SW 1271 (cell line): Measurements from ENCODE around the gene FMN1.

ENCODE experiments used
- DNase-seq, 2 experiments: peaks; one replicate each; lab custom pipeline; 2025; lab: John Stamatoyannopoulos, UW

Gene FMN1, protein sequence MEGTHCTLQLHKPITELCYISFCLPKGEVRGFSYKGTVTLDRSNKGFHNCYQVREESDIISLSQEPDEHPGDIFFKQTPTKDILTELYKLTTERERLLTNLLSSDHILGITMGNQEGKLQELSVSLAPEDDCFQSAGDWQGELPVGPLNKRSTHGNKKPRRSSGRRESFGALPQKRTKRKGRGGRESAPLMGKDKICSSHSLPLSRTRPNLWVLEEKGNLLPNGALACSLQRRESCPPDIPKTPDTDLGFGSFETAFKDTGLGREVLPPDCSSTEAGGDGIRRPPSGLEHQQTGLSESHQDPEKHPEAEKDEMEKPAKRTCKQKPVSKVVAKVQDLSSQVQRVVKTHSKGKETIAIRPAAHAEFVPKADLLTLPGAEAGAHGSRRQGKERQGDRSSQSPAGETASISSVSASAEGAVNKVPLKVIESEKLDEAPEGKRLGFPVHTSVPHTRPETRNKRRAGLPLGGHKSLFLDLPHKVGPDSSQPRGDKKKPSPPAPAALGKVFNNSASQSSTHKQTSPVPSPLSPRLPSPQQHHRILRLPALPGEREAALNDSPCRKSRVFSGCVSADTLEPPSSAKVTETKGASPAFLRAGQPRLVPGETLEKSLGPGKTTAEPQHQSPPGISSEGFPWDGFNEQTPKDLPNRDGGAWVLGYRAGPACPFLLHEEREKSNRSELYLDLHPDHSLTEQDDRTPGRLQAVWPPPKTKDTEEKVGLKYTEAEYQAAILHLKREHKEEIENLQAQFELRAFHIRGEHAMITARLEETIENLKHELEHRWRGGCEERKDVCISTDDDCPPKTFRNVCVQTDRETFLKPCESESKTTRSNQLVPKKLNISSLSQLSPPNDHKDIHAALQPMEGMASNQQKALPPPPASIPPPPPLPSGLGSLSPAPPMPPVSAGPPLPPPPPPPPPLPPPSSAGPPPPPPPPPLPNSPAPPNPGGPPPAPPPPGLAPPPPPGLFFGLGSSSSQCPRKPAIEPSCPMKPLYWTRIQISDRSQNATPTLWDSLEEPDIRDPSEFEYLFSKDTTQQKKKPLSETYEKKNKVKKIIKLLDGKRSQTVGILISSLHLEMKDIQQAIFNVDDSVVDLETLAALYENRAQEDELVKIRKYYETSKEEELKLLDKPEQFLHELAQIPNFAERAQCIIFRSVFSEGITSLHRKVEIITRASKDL (N-terminal part only)

DNA sequence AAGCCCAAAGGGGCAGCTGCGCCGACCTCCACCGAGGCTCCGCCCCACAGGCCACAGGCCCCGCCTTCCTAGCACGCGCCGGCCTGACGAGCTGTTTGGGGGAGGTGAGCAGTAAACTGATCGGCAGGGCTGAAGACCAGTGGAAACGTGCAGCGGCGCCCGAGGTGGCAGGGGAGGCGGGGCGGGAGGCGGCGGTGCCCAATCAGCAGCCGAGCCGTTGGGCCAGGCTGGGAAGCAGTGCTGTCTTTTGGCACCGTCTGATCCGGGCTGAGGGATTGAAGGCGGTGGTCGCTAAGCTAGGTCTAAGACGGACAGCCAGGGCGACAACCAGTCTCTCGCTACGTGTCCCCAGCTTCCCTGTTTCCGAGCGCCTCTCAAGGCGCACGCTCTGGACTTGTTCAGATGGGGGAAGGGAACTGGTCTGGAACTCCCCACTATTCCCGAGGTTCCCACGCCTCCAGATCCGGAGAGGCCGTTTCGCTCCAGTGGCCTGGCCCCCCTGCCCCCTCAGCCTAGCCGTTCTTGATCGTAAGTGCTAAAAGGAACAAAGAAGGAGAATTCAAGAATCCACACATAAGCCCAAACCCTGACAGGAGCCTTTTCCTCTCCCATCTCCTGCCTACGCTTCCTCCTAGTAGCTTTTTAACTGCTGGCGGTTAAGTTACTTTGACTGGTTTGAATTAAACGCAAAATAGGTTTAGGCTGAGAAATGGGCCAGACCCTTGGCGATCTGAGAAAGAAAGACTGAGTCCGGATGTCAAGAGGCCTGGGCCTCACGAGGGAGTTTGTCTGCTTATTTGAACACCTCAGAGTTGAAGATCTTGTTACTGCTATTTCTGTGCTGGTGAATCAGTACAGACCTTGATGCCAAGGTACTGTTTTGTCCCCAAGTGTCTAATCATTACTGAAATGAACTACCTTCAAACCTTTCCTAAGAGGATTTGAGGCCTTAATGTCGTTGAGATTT lies at the start of gene FMN1:
FMN1 (minus strand) TSS at position 11 of the 967 bp plus-strand sequence. CDS start 39,800 bp downstream, outside the sequence.
- DNase-seq = peak; percentile 73 to 83

GRCh38 chr15:33243869-33244268 lies 49.4 kb upstream of the FMN1 start:
- peak; percentile 9 to 26 for DNase-seq

- no peak for DNase-seq
These were observed 48.9 kb upstream of the FMN1 start for GRCh38 chr15:33243393-33243792.

DNA sequence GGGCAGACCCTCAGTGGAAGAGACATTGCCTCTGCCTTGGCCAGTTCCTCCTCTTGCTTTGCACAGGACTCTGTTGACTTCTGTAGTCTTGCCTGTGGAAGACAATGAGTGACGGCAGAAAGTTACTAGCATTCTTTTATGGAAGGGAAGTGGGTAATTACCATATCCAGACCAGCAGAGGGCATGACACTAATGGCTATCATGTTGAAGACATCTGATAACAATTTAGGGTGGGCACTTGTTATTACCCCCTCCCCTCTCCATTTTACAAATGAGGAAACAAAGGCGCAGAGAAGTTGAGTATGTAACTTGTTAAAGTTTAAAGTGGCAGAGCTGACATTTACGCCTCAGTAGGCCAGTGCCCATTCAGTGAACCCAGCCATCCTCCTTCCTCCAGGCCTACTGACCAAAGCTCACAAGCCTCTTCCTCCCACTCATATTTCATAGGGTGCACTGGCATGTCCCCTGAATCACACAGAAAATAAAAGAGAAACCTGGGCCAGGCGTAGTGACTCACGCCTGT lies 48.2 kb upstream of the FMN1 start:
- peak in 1 of 2 experiments; percentile 14 for DNase-seq

DNA sequence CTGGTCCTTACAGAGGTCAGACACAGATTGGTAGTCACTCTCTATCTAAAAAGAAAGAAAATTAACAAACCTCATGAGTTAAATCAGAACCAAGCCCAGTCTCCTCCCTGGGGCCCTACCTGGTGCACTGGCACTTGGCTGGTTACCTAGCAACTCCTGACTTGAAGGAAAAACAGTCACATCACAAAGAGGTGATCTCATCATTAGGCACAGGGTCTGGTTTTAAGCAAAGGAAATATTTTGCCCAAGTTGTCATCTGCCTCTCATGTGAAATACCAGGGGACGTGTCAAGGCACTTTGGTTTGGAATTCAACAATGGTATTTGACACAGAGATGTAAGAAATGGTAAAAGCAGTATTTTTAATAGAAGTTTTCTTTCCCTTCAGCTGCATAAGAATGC lies 47.7 kb upstream of the FMN1 start:
- peak in 1 of 2 experiments; percentile 57 for DNase-seq

DNA sequence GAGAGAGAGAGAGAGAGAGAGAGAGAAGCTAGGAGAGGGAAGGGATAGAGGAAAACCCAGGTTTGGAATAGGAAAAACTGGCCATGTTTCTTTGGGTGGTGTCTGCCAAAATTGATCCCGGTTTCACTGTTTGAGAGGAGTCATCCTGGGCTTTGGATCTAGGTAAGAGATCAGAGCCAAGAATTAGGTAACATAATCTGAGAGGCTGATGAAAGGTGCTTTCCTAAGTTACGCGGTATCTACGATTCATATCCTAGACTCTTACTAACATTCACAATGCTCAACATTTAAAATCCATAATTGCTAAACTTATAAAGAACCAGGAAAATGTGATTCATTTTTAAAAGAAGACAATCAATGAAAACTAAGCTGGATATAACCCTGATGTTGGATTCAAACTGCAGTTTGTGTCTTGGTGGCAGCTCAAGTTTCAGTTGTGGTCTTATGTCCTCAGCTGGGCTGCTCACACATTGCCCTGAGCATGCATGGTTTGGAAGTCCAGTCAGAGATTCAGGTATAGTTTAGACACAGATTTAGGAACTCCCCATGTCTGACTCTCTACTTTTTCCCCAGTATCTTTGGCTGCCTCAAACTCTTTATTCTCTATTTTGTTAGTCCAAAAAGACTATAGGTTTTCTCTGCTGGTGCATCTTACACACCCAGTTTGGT lies 42.5 kb upstream of the FMN1 start:
- no peak for DNase-seq

- DNase-seq = peak in 1 of 2 experiments; percentile 48
These were observed 39.5 kb upstream of the FMN1 start for GRCh38 chr15:33234020-33234461.

- peak; percentile 33 to 56 for DNase-seq
These were observed 32.2 kb upstream of the FMN1 start for GRCh38 chr15:33226559-33227181.

DNA sequence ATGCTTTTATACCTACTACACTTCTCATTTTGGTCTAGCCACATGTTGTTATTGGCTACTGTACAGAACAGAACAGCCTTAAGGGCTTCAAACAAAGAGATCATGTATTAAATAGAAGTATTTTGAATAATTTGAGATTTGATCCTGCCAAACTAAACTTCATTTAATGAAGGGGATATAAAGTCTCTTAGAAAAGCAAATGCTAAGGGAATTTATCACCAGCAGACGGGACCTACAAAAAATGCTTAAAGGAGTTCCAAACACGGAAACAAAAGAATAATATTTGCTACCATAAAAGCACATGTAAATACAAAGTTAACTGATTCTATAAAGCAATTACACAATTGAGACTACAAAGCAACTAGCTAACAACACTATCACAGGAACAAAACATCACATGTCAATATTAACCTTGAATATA lies 23.6 kb upstream of the FMN1 start:
- no peak for DNase-seq

DNA sequence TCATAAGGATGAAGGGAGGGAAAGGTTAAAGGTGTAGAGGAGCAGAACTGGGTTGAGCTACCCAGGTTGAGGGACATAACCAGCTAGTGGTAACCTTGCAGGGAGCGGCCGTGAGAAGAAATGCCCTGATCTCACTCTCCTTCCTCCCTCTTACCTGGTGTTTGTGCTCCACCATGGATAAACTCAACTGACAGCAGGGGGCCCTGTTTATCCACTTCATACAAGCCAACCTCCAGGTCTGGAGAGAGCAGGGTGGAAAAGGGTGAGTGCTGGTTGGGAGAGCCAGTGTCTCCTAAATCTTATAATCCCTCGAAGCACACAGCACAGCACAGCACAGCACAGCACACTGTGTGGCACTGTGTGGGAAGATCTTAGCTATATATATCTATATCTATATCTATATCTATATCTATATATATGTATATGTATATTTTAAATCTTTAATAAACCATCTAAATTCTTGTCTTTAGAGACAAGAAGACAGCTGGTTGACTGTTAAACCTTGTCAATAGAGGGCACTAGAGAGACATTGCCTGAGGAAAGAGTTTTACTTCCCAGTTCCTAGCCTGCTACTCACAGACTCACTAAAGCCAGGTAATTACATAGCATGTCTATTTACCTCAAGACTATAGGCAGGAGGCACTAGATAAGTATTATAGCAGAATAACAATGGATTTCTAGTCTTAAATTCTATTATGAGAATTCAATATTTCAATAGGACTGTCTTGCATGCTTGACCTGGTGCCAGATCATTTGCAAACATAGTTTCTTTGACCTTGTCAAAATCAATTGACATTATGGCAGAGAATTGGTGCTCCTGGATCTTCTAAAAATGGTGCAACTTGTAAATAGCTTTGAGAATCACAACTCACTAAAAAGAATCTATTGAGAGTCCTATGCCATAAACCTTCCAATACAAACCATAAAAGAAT lies 21.7 kb upstream of the FMN1 start:
- peak in 1 of 2 experiments; percentile 27 for DNase-seq

DNA sequence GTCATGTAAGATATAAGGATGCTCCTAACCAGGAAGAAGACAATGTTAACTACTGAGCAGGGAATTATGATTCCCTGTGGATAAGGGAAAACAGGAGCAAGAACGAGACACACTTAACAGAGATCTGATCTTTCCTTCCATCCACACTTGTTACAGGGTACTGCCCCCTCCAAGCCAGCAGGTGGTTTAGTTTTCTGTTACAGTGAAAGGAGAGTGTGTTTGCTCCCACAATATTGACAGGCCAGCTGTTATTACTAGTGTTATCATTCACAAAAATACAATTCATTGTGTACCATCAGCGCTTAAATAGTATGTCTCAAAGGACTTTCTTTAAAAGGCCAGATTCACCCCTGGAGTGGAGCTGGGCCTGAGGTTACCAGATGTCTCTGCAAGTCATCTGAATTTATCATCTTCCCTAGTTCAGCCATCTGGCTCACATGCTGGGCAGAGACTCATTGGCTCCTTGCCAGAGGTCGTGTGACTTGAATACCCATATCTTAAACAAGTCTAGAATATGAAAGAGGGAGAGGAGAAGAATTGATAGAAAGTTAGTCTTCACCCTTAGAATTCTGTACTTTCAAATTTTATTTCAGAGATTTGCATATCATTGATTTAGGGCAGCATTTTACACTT lies 16.8 kb upstream of the FMN1 start:
- DNase-seq = no peak

DNA sequence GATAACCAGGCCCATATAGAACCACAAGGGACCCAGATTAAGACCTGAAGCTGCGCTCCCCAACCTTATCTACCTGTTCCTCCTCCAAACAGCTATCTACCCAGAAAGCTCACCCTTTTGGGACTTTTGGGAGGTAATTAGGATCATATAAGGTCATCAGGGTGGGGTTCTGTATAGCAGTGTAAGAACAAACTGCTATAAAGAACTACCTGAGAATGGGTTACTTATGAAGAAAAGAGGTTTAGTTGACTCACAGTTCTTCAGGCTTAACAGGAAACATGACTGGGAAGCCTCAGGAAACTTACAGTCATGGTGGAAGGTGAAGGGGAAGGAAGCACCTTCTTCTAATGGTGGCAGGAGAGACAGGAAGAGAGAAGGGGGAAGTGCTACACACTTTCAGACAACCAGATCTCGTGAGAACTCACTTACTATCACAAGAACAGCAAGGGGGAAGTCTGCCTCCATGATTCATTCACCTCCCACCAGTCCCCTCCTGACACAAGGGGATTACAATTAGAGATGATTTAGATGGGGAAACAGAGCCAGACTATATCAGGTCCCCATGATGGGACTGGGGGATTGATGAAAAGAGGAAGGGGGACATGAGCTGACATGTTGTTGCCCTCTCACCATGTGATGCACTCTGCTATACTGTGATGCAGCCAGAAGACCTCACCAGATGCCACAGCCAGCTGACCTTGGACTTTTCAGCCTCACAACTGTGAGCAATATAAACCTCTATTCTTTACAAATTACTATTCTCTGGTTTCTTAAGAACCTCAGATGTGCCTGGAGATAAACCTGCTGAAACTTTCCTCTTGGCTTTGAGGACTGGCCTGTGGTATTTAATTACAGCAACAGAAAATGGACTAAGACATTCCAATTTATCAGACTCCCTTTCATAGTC lies 15.3 kb upstream of the FMN1 start:
- no peak for DNase-seq

DNA sequence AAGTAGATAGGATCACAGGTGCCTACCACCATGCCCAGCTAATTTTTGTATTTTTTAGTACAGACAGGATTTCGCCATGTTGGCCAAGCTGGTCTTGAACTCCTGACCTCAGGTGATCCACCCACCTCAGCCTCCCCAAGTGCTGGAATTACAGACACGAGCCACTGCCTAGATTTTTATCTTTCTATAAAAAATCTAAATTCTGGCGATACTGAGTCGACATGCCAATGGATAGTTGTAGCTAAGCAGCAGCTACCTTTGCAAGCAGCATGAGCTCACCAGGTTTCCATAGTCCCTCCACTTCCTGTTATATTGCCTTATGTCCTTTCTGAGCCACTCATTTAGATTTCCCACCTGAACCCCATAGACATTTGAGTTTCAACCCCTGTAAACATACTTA lies 13.1 kb upstream of the FMN1 start:
- DNase-seq = no peak

GRCh38 chr15:33206366-33206765 lies 11.9 kb upstream of the FMN1 start:
- DNase-seq = no peak

DNA sequence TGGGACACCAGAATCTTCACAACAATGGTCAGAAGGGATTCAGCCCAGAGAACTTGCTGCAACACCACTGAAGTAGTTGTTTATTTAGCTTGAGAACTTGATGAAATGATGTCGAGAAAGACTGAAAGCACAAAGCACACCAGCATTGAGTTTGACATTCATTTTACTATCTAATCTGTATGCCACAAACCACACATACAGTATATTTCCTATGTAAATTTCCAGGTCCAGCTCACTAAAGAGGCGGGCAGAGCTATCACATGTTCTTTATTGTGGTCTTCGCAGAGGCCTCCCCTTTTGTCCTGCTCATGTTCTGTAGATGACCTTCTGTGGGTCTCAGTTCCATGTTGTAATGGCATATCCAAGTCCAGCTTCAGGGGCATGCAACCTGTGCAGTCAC lies 10.4 kb upstream of the FMN1 start:
- DNase-seq = no peak

- no peak for DNase-seq
These were observed 9.6 kb upstream of the FMN1 start for GRCh38 chr15:33204087-33204486.
